HEK293 (cell line): ENCODE data around the gene KCNQ1.

Experiments used
- CTCF ChIP-seq: fragments of 450-650 bp; formaldehyde crosslinking; IDR thresholded peaks from 2 replicates; pipeline ENCODE4 v1.5.1; 2016; ENCODE audit warnings: missing biosample characterization, missing genetic modification characterization
- YY1 ChIP-seq: fragments of 450-650 bp; formaldehyde crosslinking; IDR thresholded peaks from 2 replicates; pipeline ENCODE4 v1.5.1; 2018; ENCODE audit warnings: missing biosample characterization, missing genetic modification characterization
- ZBTB1 ChIP-seq: fragments of 450-650 bp; formaldehyde crosslinking; IDR thresholded peaks from 2 replicates; pipeline ENCODE4 v1.5.1; 2016; ENCODE audit warnings: missing biosample characterization, missing genetic modification characterization
- ZNF560 ChIP-seq: fragments of 450-650 bp; formaldehyde crosslinking; IDR thresholded peaks from 2 replicates; pipeline ENCODE4 v1.5.1; 2017; ENCODE audit warnings: missing biosample characterization, missing genetic modification characterization, borderline replicate concordance
- ZNF670 ChIP-seq: fragments of 450-650 bp; formaldehyde crosslinking; IDR thresholded peaks from 2 replicates; pipeline ENCODE4 v1.5.1; 2016; ENCODE audit warnings: missing biosample characterization, missing genetic modification characterization, low read depth

DNA sequence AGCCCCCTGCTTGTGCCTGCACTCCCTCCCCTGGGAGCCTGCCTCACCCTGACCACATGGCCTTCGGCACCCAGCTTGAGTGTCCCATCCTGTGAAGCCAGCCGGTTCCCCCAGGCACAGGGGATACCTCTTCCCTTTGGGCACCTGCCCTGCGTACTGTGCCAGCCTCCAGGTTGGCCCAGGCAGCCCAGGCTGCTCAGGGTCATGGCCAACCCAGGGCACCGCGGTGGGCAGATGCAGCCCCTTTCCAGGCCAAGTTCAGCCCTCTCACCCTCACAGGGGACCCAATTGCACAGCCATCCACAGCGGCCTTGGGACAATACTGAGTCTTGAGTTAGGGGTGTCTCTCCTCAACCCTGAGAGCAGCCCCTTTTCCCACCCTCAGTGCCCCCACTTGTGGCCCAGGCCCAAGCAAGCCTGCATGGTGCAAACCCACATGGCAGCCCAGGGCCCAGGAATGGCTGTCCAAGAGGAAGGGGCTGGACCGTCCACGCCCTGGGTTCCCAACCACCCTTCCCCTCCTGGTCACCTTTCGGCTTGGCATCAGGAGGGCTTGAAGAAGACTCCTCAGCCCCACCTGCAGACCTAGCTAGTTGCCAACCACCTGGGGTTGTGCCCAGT, 353.0 kb downstream of the KCNQ1 start:
- no peak for TF ChIP-seq YY1 (tag by site-specific recombination)
- no peak for TF ChIP-seq CTCF (tag by site-specific recombination)
- TF ChIP-seq ZNF560 (tag by site-specific recombination), result no peak
- TF ChIP-seq ZBTB1 (tag by site-specific recombination), result no peak
- TF ChIP-seq ZNF670 (tag by site-specific recombination), result no peak
